IPS-18c (cell line): ENCODE measurements around the gene B3GNT9.

Experiments used
- H3K4me3 ChIP-seq: 2 replicates; pipeline ENCODE4 v1.7.0; 2013; ENCODE audit warnings: low read depth, mild to moderate bottlenecking, low read length, moderate library complexity; ENCODE audit not compliant: insufficient read depth
- H3K9me3 ChIP-seq: one replicate; pipeline ENCODE4 v1.6.1; 2013; ENCODE audit warnings: mild to moderate bottlenecking, low read length, moderate library complexity; ENCODE audit not compliant: control insufficient read depth, insufficient read depth

The B3GNT9 gene

DNA sequence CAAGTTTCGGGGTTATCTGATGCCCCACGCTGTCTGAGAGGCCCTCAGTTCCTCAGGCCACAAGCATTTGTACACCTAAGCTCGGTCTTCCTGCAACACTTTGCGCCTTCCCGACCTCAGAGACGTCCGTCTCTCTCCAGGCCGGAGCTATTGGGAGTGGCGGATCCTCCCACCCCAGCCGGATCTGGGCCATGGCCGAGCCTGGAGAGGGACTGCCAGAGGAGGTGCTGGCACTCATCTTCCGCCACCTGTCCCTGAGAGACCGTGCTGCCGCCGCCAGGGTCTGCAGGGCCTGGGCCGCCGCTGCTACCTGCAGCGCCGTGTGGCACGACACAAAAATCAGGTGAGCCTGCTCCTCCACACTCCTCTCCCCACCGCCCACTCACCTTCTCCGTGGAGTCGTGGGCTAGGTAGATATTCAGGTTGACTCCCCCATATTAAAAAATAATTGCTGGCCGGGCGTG is 10.8 kb upstream of the B3GNT9 start:
- Histone ChIP-seq H3K9me3 (peaks cover 6% of the 10 kb centered on the region), H3K4me3 (no peak overlapping the region)

DNA sequence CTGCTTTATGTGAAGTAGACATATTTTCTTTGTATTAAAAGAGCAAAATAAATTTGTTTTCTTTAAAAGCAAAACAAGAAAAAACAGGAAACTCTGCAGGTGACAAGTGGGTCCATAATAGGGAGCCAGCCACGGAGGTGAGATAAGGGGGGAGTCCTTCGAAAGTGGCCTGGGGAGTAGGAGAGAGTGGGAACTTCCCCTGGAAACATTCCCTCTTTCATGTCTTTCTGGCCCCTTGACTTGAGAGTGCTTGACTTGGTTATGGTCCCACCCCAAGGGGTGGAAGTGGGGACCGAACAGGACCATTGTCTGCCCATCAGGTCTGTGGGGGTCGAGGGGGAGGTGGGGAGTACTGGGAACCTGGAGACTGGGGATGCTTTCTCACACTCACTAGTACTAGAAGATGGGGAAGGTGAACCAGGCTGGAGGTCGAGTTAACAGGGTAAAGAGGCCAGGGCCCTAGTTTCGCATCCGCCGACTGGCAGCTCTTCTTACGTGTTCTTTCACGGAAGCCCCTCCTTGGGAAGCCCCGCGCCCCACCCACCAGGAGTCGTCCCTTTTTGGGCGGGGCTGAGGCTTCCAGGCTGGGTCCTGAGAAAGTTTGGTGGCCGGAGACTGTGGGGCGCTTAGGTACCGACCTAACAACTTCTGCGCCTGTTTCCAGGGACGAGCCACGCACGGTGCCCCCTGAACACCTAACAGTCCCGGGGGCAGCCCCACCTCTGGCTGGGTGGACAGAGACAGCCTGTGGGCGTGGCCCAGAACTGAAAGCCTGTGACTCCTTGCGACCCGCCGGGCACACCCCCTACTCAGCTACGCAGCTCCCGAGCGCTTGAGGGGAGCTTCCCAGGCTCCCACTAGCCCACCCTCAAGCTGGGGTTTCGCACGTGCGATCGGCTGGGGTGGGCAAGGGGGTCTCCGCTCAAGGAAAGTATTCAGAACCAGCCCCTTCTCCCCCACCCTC is 8.1 kb upstream of the B3GNT9 start:
- Histone ChIP-seq H3K4me3 (peak overlapping the region; percentile 74), H3K9me3 (peaks cover 3% of the 10 kb centered on the region)

DNA sequence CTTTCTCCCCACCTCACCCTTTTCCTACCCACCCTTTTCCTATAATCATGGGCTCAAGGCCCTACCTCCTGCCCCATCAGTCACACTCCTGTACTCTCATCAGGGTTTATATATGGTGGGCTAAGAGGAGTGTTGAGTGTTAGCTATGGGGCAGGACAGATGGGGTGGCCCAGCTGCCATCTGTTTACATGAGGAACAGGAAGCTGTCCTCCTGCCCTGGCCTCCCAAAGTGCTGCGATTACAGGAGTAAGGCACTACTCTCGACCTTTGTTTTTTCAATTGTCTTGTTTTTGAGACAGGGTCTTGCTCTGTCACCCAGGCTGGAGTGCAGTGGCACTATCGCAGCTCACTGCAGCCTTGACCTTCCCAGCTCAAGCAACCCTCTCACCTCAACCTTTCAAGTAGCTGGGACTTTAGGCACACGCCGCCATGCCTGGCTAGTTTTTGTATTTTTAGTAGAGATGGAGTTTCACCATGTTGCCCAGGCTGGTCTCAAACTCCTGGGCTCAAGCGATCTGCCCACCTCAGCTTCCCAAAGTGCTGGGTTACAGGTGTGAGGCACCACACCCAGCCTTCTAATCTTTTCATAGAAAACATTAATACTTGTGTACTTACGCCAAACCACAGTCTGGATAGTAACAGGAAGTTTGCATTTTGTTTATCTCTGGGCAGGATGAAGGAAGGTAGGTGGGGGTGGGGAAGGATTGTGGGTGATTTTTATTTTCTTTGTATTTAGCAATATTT is 7.3 kb upstream of the B3GNT9 start:
- no peak overlapping the region for H3K4me3 ChIP-seq

DNA sequence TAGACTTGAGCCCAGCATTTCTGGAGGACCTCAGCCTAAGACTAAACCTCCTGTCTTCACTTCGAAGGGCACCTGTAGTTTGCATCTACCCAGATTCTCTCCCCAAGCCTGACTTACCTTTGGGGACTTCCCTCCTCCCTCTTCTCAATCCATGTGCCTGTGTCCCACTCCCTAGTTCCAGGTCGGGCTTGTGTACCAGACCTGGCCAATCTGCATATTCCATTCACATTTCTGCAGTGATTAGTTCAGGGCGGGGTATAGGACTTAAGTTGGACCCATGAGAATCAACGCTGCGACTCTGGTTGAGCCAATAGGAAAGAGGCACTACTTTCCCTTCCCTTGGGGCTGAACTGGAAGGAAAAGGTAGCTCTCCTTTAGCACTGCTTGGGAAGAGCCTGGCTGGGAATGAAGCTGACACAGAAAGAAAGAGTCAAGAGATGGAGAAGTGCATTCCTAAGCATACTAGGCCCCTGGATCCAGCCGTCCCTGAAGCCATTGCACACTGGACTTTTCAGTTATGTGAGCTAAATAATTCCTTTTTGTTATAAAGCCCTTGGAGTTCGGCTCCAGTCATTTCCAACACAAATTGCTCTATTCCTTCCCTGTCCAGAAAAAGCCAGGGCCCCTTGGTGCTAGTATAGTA is 6.4 kb upstream of the B3GNT9 start:
- H3K4me3 ChIP-seq, result no peak overlapping the region
- no peaks in the 10 kb centered on the region for H3K9me3 ChIP-seq

More for the DNA sequence above, 7.3 kb upstream of the B3GNT9 start:
- H3K9me3 ChIP-seq, result no peaks in the 10 kb centered on the region

DNA sequence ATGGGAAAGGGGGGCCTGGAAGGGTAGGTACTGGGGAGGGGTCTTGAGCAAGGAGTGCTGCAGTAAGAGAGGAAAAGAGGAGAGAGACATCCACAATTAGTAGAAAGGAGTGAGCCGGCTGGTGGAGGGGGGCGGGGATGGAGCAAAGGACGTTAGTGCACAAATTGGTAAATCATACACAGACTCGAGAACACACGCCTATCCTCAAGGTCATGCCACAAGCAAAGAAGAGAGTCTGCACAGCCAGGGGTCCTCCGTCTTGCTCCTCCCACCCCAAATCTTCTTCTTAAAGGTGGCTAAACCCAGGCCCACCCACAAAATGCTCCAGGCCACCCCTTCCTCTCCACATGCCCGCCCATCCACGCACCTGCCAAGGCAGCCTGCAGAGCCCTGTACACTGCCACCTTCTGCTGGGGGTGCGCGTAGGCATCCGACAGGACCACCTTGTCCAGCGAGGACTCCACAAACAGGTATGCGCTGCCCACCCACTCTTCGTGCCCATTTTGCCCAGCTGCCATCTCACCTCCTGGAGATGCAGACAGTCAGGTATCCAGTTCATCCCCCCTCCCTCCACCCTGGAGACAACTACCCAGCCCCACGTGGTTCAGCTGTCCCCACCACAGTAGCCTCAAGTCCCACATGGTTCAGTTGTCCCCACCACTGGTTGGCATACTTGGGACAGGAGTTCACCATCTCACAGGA is 5.5 kb upstream of the B3GNT9 start:
- H3K4me3 ChIP-seq, result no peak overlapping the region
- no peaks in the 10 kb centered on the region for H3K9me3 ChIP-seq

DNA sequence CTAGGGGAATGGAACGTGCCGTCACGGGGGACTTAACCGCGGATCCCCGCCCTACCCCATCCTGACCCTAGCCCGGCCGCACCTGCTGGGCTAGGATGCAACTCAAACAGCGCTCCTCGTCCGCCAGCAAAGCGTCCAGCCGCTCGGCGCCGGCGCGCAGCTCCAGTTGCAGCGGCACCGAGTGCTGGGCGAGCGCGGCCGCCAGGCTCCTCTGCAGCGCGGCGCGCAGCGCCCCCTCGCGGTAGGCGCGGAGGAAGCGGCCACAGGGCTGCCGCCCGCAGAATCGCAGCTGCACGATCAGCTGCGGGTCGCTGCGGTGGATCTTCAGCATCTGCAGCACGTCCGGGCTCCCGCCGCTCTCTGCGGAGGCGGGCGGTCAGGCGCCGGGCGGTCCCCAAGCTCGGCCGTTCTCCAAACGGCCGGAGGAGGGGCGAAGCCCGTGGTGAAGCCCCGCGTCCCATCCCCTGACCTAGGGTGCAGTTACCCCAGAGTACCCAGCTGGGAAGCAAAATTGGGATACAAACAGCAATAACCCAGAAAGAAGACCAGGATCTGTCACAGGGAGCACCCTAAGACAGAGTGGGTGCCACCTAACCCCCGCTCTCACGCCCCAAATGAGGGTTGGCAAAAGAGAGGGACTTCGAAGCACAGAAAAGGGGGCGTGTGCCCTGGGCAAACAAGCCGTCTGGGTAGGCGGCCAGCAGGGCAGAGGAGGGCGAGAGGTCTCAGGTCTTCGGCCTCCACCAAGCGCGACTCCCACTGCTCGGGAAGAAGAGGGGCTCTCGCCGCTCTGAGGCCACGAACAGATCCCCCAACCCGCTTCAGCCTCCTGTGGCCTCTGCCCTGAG is 4.7 kb upstream of the B3GNT9 start:
- H3K4me3 ChIP-seq, result peak overlapping the region; percentile 44
- no peaks in the 10 kb centered on the region for H3K9me3 ChIP-seq

DNA sequence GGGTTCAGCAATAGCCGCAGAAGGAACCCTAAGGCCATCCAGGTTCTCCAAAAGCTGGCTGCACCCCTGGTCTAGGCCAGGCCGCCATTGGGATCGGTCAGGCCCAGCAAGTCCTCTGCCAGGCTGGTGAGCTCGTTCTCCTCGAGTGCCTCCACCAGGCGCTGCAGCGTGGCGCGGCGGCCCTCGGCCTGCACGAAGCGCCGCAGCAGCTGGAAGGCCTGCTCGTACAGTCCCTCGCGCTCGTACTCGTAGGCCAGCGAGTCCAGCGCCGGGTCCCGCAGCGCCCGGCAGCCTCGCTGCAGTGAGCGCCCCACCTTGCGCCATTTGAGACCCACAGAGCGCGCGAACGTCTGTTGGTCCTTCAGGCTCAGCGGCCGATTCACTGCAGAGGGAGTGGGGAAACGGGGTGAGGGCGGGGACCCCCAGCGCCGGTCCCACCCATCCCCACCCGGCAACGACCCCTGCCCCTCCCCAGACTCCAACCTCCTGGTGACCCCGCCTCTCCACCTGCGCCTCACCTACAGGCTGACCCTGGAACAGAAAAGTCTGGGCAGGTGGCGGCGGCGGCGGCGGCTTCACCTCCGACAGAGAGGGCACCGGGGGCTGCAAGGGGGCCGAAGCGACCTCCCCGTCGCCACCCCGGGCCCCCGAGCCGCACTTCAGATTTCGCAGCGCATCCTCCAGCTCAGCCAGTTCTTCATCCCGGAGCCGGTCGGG is 3.9 kb upstream of the B3GNT9 start:
- H3K4me3 ChIP-seq, result peak overlapping the region; percentile 44
- H3K9me3 ChIP-seq, result no peaks in the 10 kb centered on the region

DNA sequence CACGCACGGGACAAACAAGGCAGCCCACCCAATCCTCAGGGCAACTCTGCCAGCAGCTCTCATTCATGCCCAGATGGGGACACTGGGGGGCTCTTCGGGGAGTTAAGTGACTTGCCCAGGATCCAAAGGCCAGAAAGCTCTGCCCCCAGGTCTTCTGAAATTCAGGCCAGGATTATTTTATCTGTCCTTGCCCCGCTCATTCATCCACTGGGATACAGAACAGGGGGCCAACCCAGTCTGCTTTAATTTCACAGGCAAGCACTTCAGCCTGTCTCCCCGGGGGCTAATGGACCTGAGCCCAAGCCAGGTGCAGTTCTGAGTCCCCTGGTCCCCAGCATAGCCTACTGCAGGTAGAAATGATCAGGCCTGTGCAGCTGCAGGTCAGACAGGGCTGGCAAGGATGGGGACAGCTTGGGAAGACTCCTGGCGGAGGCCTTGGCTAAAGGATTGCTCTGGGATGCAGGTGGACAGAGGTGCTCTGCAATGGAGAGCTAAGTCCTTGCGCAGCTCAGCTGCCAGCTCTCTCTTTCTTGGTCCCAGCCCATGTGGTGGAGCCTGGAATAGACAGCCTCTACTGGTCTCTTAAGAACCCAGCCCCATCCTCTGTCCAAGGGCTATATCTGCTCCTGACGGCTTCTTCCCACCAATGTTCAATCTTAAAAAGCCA is 766 bp upstream of the B3GNT9 start:
- H3K4me3 ChIP-seq, result peak overlapping the region; percentile 68
- H3K9me3 ChIP-seq, result peaks cover 2% of the 10 kb centered on the region

DNA sequence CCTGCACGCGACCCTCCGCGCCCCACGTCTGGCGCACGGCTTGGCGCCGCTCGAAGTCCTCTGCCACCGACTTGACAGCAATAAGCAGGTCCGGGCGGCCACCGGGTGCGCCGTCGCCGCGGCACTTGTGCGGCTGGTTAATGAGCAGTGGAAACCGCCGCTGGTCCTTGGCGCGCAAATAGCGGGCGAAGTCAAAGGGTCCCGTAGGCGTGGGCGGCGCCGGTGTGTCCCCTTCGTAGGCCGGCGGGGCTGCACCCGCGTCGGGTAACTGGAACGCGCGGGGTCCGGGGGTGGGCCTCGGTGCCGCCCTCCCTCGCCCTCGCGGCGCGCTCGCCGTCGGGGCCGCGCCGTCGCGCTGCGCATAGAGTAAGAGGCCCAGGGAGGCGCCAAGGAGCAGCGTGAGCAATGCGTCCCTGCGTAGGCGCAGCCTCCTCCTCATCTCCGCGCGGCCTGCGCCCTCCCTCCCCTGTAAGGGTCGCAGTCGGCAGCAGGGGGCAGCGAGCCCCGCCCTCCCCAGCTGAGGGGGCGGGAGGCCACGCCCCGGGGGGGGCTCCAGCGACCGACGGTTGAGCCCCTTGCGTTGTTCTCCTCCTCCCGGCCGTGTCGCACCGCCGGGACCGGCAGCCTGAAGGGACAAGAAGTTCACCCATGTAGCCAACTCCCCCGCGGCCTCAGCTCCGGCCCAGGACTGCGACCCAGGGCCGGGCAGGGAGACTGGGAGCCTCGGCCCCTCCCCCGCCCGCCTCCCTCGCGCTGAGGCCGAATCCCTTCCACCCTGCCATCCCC is 558 bp downstream of the B3GNT9 start:
- H3K4me3 ChIP-seq, result peak overlapping the region; percentile 68
- peaks cover 2% of the 10 kb centered on the region for H3K9me3 ChIP-seq

DNA sequence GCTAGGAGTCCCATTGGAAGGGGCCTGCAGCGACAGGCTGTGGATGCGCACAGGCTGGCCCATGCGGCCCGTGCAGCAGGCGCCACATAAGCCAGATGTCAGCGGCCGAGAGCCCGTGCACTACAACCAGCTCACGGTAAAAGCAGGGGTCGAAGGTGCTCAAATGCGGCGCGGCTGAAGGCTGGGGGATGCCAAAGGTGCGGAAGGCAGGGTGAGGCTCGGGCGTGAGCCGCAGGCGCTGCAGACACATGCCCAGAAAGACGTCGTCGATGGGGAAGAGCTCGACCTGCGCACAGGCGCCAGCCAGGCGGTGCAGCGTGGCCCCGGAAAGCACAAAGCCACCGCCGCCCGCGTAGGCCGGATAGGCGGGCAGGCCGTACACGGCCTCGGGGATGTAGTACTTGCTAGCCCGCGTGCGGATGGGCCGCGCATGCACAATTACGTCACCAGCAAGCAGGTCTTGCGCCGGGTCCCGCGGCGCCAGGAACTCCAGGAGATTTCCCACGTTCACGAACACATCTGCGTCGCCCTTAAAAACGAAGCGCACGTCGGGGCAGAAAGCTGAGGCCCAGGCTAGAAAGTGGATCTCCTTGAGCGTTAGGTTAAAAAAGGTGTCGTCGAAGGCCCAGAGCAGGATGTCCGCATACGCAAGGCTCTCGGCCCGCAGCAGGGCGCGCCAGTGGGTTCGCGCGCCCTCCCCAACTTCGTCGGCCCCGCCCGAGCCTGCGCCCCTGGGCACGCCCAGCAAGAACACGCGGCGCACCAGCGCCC is 1.3 kb downstream of the B3GNT9 start:
- peak overlapping the region; percentile 68 for H3K4me3 ChIP-seq
- peaks cover 2% of the 10 kb centered on the region for H3K9me3 ChIP-seq

DNA sequence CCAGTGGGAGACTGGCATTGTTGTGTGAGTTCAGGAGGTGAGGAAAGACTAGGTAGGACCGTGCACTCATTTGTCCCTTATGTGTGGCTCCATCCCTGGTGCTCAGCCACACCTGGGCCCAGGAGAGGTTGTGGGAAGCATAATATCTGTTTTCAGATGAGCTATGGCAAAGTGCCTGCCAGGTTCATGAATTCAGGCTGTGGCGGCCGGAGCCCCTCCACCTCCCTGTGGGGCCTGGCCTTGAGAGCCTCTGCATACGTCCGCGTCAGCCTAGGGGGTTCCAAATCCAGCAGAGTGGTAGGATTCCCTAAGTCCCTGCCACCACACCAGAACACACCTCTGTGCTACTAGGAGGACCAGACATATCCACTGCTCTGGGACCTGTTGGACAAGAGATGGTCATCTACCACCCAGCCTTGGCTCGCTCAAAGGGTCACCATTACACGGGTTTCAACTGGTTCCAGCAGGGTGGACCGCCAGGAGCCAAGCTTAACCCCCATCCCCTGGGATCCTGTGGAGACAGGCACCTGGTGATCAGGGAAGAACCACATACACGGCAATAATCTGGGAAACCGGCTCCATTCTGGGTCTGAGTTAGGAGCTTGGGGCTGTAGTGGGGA is 2.0 kb downstream of the B3GNT9 start:
- H3K9me3 ChIP-seq, result peaks cover 2% of the 10 kb centered on the region
- H3K4me3 ChIP-seq, result no peak overlapping the region

DNA sequence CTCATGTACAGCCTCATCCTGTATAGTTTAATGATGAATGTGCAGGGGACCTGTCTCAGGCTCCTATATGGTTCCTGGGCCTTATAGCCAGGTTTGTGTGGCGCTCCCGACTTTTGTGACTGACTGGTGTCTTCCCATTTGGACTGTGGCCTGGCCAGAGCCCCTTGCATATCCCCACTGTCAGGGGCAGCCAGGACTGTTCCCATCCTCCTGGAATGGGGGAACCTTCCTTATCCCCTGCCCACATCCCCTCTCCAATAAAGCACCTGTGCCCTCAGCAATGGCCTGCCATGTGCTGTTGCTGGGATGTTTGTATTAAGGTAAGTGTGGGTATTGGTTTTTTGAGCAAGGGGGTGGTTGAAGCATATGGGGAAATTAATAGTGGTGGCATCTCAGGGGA is 2.6 kb downstream of the B3GNT9 start:
- Histone ChIP-seq H3K9me3 (peaks cover 2% of the 10 kb centered on the region), H3K4me3 (no peak overlapping the region)

DNA sequence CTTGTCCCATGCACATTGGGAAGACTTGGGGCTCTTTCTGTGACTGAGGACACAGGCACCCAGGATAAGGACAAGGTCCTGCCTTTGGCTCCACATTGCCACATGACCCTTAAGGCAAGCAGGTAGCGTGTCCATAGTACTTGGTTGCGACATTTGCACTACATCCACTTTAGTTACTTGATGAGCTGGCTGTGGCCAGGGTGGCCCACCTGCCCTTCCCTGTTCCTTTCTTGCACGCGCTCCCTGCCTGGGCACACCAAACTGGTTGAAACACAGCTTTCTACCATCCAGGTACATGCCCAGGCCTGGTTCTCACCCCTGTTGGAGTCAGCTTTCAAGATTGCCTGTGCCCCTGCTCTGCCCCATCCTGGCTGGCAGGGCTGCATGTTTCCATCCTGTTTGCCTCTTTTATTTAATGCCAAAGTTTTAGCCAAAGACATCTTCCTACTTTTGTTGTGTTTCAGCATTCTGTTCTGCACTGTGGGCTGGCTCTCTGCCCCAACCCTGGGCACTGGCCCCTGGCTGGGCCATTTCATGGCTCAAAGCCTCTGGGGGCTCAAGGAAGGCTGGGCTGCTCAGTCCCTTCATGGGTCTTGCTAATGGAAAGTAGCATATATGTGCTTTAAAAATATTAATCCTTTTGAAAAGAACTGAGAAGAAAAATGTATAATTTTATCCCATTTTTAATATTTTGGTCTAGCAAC is 3.2 kb downstream of the B3GNT9 start:
- Histone ChIP-seq H3K9me3 (peaks cover 2% of the 10 kb centered on the region), H3K4me3 (no peak overlapping the region)
